Subcutaneous adipose tissue (tissue), 4 donors: ENCODE measurements around the gene MBOAT7. TPM values are rescaled to one million over a fixed set of nuclear protein-coding genes. Genes with fewer than 3 reads are reported as not detected.

Experiments used
- total RNA-seq, 4 donors: library from RNA; depleted of rRNA; stranded (reverse); fragments of >200 nt; gene quantifications; one replicate each; pipeline ENCODE4 v1.1.0, GENCODE V29; 2016
- TF ChIP-seq, protein P1 (sequence below): fragments of 450-650 bp; IDR thresholded peaks from one replicate; pipeline ENCODE4 v1.5.1; 2016; ENCODE audit warnings: low read depth, mild to moderate bottlenecking, control low read depth, antibody characterized with exemption, moderate library complexity

The MBOAT7 gene
- total RNA-seq, 4 donors from 2014 or later = 8.8 to 36.7 (median 21.2) TPM

DNA sequence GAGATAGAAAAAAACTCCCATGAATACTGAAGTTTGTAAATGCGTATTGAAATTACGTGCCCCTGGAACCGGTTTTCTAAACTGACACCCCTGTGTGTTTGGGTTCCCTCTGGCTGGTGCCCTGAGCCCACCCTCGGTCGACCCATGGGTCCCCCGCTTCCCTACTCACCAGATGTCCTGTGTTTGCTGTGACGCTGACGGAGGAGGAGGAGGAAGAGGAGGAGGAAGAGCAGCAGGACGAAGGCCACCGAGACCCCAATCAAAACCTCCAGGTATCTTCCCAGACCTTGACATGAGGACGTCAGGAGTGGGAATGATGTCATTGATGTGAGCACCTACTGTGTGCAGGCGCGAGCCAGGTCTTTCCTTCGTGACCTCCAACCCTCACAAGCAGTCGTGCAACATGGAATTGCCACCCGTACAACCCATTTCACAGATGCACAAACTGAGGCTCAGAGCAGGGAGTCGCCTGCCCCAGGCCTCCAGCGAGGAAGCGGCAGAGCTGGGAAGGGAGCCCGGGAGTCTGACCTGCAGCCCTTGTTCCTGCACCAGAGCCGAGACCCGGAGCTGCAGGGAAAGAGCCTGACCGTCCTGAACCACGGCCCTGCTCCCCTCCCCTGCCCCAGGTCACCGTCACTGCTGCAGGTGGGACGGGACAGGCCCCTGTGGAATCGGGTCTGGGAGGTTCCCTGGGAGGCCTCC is 29.7 kb upstream of the MBOAT7 start:
- TF ChIP-seq, protein P1, sequence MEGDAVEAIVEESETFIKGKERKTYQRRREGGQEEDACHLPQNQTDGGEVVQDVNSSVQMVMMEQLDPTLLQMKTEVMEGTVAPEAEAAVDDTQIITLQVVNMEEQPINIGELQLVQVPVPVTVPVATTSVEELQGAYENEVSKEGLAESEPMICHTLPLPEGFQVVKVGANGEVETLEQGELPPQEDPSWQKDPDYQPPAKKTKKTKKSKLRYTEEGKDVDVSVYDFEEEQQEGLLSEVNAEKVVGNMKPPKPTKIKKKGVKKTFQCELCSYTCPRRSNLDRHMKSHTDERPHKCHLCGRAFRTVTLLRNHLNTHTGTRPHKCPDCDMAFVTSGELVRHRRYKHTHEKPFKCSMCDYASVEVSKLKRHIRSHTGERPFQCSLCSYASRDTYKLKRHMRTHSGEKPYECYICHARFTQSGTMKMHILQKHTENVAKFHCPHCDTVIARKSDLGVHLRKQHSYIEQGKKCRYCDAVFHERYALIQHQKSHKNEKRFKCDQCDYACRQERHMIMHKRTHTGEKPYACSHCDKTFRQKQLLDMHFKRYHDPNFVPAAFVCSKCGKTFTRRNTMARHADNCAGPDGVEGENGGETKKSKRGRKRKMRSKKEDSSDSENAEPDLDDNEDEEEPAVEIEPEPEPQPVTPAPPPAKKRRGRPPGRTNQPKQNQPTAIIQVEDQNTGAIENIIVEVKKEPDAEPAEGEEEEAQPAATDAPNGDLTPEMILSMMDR = no peak

DNA sequence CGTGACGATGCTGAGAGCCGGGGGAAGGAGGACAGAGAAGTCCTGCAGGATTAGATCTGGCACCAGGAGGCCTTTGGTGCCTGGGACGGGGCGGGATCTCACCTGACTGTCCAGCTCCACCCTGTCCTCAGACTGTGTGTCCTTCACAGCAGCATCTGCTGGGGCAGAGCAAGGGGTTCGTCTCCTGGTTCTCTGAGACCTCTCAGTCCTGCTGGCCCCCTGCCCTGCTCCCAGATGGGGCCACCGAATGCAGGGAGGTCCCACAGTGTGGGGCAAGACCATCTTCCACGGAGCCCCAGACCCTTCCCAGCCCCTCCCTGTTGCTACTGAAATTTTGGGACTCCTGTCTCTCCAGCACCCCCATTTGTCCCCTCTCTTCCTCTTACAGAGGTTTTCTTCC is 28.9 kb upstream of the MBOAT7 start:
- TF ChIP-seq, protein P1 = no peak

DNA sequence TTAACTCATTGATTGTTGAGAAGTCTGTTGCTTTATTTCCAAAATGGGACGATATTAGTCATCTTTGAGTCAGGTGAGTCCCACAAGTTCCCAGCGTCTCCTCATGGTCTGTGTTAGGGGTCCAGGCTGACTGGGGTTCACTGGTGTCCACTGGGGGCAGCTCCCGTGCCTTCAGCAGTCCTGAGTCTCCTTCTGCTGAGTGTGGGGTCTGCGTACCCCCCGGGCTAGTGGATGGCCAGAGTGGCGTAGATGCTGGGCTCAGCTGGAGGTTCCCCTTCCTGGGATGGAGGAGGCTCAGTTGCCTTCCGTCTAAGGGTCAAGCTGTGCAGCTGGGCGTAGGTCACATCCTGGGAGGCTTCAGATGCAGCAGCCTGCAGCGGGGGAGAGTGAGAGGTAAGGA is 27.5 kb upstream of the MBOAT7 start:
- TF ChIP-seq, protein P1 = no peak

DNA sequence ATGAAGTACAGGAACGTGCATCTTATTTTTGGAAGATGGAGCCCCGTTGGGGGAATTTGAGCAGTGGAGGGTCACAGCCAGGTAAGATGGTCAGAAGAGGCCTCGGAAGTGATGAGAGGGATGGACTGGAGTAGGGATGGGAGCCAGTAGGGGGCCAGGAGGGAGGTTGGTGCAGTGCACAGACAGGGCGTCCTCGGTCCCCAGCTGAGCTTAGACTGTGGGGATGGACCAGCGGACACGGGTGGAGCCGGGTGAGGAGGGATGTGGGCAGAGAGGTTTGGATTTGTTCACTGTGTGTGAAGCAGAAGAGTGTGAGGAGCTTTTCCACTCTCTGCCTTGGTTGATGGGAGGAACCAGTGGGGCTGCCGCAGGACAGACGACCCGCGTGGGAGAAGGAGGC is 21.9 kb upstream of the MBOAT7 start:
- TF ChIP-seq, protein P1 = no peak

DNA sequence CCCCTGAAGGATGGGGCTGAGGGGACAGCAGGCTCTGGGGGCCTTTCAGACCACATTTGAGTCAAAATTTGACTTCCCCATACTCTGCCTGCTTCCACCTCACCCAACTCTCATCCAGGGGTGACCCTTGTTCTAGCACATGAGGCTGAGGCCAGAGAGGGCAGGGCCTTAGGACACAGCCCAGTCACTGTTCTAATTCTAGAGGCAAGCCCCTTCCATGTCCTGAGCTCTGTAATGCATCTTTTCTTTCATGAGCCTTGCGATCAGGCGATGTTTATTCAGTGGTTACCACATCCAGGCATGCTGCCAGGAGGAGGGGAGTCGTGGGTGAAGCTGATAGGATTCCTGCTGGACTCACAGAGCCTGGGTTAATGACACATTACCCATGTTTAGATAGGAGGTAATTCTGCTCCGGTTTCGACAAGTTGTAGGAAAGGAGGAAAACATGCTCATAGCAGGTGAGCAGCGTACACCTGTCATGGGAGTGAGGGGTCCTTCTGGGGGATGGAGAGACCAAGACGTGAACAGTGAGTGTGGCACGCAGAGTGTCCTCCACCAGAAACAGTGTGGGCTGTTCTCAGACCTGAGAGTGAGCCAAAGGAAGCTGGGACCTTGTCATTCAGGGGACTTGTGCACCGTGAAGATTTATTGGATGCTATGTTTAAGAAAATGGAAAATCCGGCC is 20.6 kb upstream of the MBOAT7 start:
- TF ChIP-seq, protein P1 = no peak

DNA sequence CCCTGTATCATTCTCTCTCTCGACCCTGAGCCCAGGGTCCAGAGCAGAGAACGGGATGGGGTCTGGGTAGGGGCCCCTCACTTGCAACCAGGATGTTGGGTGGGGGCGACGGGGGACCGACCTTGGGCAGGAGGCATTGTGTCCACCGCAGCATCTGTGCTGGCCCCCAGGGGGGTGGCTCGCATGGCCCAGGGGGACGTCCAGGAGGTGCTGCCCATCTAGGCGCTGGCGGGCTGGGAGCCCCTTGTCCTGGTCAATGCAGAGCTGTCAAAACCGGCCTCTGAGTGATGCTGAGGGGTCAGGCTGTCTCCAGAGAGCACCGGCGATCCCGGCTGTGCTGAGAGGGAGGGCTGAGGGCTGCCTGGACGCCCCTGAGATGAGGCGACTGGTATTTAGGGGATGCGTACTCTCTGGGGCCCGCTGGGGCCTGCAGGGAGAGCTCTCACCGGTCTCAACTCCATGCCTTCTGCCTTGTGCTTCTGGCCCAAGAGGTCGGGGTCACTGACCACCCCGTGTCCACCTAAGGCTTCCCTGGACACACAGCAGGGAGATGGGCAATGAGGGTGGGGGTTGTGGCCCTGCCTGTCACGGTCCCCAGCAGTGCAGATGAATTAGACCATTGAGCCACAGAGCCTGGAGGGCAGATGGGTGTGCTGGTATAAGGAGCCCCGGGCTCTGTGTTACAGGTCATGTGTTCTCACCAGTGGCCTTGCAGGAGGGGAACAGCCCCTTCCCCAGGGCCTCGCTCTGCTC is 19.9 kb upstream of the MBOAT7 start:
- TF ChIP-seq, protein P1 = no peak

DNA sequence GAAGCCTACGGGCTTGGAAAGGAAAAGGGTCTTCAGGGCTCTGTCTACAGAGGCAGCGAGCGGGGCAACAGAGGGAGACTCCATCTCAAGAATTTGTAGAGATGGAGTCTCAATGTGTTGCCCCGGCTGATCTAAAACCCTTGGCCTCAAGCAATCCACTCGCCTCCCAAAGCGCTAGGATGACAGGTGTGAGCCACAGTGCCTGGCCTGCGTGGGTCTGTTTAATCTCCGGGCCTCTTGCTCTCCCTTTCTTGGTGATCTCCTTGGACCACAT is 19.3 kb upstream of the MBOAT7 start:
- TF ChIP-seq, protein P1 = no peak
